OCI-LY3 (cell line): ENCODE data around the gene RCAN2.

Experiments used
- H2AFZ ChIP-seq: fragments of 200-600, 300-600 bp; shearing (Covaris generic); 2 replicates; pipeline ENCODE4 v1.6.0; 2014; ENCODE audit warnings: antibody characterized with exemption, low read depth, low read length
- H3K27ac ChIP-seq: fragments of 200-600, 300-600 bp; sonication (generic); 2 replicates; pipeline ENCODE4 v1.5.1; 2014; ENCODE audit warnings: mild to moderate bottlenecking, low read length, moderate library complexity, mixed read lengths
- H3K27me3 ChIP-seq: fragments of 200-600, 300-600 bp; sonication (generic); 2 replicates; pipeline ENCODE4 v1.6.1; 2014; ENCODE audit warnings: low read depth, low read length, mixed read lengths
- H3K36me3 ChIP-seq: fragments of 200-600, 300-600 bp; sonication (generic); replicated peaks from 2 replicates; pipeline ENCODE3; 2014; ENCODE audit warnings: low read depth, low read length, mixed read lengths
- H3K4me1 ChIP-seq: fragments of 300-600, 200-600 bp; sonication (generic); 2 replicates; pipeline ENCODE4 v1.6.1; 2014; ENCODE audit warnings: low read length, mixed read lengths
- H3K4me2 ChIP-seq: fragments of 200-600, 300-600 bp; sonication (generic); 2 replicates; pipeline ENCODE4 v1.6.1; 2014; ENCODE audit warnings: low read length, mixed read lengths
- H3K4me3 ChIP-seq: fragments of 300-600, 200-600 bp; sonication (generic); 2 replicates; pipeline ENCODE4 v1.5.1; 2014; ENCODE audit warnings: antibody characterized with exemption, mild to moderate bottlenecking, low read length, moderate library complexity
- H3K79me2 ChIP-seq: fragments of 300-600, 200-600 bp; shearing (Covaris generic); 2 replicates; pipeline ENCODE4 v1.6.1; 2014; ENCODE audit warnings: mild to moderate bottlenecking, low read length, mixed read lengths
- H3K9ac ChIP-seq: fragments of 300-600, 200-600 bp; shearing (Covaris generic); 2 replicates; pipeline ENCODE4 v1.6.0; 2014; ENCODE audit warnings: mild to moderate bottlenecking, low read length, moderate library complexity
- H3K9me3 ChIP-seq: fragments of 200-600, 300-600 bp; shearing (Covaris generic); 2 replicates; pipeline ENCODE4 v1.6.1; 2014; ENCODE audit warnings: low read length, mixed read lengths; ENCODE audit not compliant: insufficient read depth
- H4K20me1 ChIP-seq: fragments of 200-600, 300-600 bp; sonication (generic); 2 replicates; pipeline ENCODE4 v1.6.1; 2016; ENCODE audit warnings: low read length, mixed read lengths; ENCODE audit not compliant: insufficient read depth
- CTCF ChIP-seq: fragments of 200-600, 300-600 bp; sonication (generic); IDR thresholded peaks from 2 replicates; pipeline ENCODE4 v1.5.1; 2014; ENCODE audit warnings: antibody characterized with exemption, low read length, low read depth
- EZH2phosphoT487 ChIP-seq: fragments of 200-600 bp; shearing (Covaris generic); IDR thresholded peaks from 2 replicates; pipeline ENCODE4 v1.6.1; 2018; ENCODE audit warnings: antibody characterized with exemption, mixed run types, low read depth

The RCAN2 gene

DNA sequence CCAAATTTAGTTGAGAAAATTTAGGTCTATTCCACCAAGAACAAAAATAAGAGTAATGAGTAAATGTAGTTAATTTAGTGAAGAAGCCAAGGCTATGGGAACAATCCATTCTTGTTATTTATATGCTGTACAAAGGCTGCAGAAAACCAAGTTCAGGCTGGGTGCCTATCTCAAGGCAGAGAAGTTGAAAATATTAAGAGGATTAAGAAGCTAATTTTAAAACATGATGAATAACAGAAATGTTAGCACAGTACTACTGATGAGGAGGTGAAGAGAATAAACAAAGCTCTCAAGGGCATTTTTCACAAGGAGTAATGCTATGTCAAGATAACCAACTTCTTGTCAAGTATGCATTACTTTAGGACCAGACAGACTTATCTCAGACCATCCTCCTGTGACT lies 68.6 kb downstream of the RCAN2 start:
- Histone ChIP-seq H3K9me3 (no peaks in the 10 kb centered on the region), H3K36me3 (no peaks in the 10 kb centered on the region), H3K79me2 (no peaks in the 10 kb centered on the region), H3K27ac (no peak overlapping the region), H2AFZ (no peak overlapping the region), H4K20me1 (no peaks in the 10 kb centered on the region), H3K4me2 (no peak overlapping the region), H3K4me3 (no peak overlapping the region), H3K9ac (no peak overlapping the region), H3K4me1 (no peaks in the 10 kb centered on the region), H3K27me3 (peaks cover 25% of the 10 kb centered on the region)
- TF ChIP-seq EZH2phosphoT487, result no peak
- TF ChIP-seq CTCF, result no peak

DNA sequence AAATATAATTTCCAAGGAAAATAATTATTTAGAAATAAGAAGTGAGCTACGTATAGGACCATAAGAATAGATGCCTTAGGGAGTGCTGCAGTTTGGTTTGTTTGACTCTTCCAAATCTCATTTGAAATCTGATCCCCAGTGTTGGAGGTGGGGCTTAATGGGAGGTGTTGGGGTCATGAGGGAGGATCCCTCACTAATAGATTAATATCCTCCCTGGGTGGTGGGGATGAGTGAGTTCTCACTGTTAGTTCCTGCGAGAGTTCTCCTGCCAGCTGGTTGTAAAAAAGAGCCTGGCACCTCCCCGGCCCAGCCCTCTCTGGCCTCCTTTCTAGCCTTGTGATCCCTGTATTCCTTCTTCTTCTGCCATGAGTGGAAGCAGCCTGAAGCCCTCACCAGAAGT lies 69.3 kb downstream of the RCAN2 start:
- no peak for TF ChIP-seq CTCF
- no peak for TF ChIP-seq EZH2phosphoT487
- Histone ChIP-seq H3K36me3 (no peaks in the 10 kb centered on the region), H4K20me1 (no peaks in the 10 kb centered on the region), H3K4me3 (no peak overlapping the region), H3K4me1 (no peaks in the 10 kb centered on the region), H3K9ac (no peak overlapping the region), H3K4me2 (no peak overlapping the region), H3K9me3 (no peaks in the 10 kb centered on the region), H3K27me3 (peaks cover 25% of the 10 kb centered on the region), H2AFZ (no peak overlapping the region), H3K27ac (no peak overlapping the region), H3K79me2 (no peaks in the 10 kb centered on the region)

- TF ChIP-seq EZH2phosphoT487, result no peak
- no peak for TF ChIP-seq CTCF
- H3K9ac ChIP-seq, result no peak overlapping the region
Observed at GRCh38 chr6:46420921-46421638, 70.2 kb downstream of the RCAN2 start.

GRCh38 chr6:46419576-46420002 lies 71.7 kb downstream of the RCAN2 start:
- Histone ChIP-seq H2AFZ (no peak overlapping the region), H4K20me1 (no peaks in the 10 kb centered on the region), H3K36me3 (no peaks in the 10 kb centered on the region), H3K4me1 (peaks cover 15% of the 10 kb centered on the region), H3K4me2 (no peak overlapping the region), H3K4me3 (no peak overlapping the region), H3K9me3 (no peaks in the 10 kb centered on the region), H3K27me3 (peaks cover 25% of the 10 kb centered on the region), H3K9ac (no peak overlapping the region), H3K27ac (no peak overlapping the region), H3K79me2 (no peaks in the 10 kb centered on the region)
- TF ChIP-seq CTCF (peak; percentile 83), EZH2phosphoT487 (no peak)

More at GRCh38 chr6:46420921-46421638, 70.2 kb downstream of the RCAN2 start:
- Histone ChIP-seq H3K4me2 (no peak overlapping the region), H3K79me2 (no peaks in the 10 kb centered on the region), H2AFZ (no peak overlapping the region), H3K9me3 (no peaks in the 10 kb centered on the region), H3K36me3 (no peaks in the 10 kb centered on the region), H3K27ac (no peak overlapping the region), H3K4me1 (no peaks in the 10 kb centered on the region; the same call in 1 of the 2 replicates), H3K4me3 (no peak overlapping the region), H4K20me1 (no peaks in the 10 kb centered on the region), H3K27me3 (peaks cover 25% of the 10 kb centered on the region)
